CD14-positive monocyte (primary cell): Measurements from ENCODE around the gene NMNAT3. TPM values are rescaled to one million over a fixed set of nuclear protein-coding genes. Genes with fewer than 3 reads are reported as not detected.
A peak's percentile ranks its signal among the peaks of the same experiment; 100 is the strongest.

Source experiments
- DNase-seq, 3 donors: peaks; one replicate each; pipeline ENCODE4 v3.0.0-alpha.2; 2011 to 2022
- H2AFZ ChIP-seq: 2 replicates; pipeline ENCODE4 v1.6.0; 2012; ENCODE audit warnings: mild to moderate bottlenecking, low read depth, low read length, inconsistent platforms; ENCODE audit not compliant: insufficient read depth, poor library complexity, severe bottlenecking
- H3K27ac ChIP-seq, 2 donors: 1 replicate in 1 of 2; 2 replicates in 1 of 2; pipeline ENCODE4 v1.5.1; 2012 to 2013; ENCODE audit warnings: low read length in 2 of 2, control low read depth in 1 of 2, inconsistent platforms in 1 of 2, low read depth in 1 of 2, mild to moderate bottlenecking in 1 of 2
- H3K27me3 ChIP-seq, 2 donors: one replicate each; pipeline versions ENCODE4 v1.6.0 to v1.6.1; 2011 to 2013; ENCODE audit warnings: low read length in 2 of 2; ENCODE audit not compliant: control insufficient read depth in 2 of 2, insufficient read depth in 2 of 2
- H3K36me3 ChIP-seq, 2 donors: replicated peaks in 1 of 2; 1 replicate in 1 of 2; 2 replicates in 1 of 2; pipeline versions ENCODE4 v1.5.1 to v1.6.1; 2012 to 2013; ENCODE audit warnings: low read length in 2 of 2, control low read depth in 1 of 2, inconsistent platforms in 1 of 2, mild to moderate bottlenecking in 1 of 2; ENCODE audit not compliant: insufficient read depth in 2 of 2, control insufficient read depth in 1 of 2
- H3K4me1 ChIP-seq, 2 donors: 1 replicate in 1 of 2; 2 replicates in 1 of 2; pipeline versions ENCODE4 v1.5.1 to v1.6.1; 2012 to 2013; ENCODE audit warnings: low read length in 2 of 2, control low read depth in 1 of 2, inconsistent platforms in 1 of 2, mild to moderate bottlenecking in 1 of 2, moderate library complexity in 1 of 2; ENCODE audit not compliant: insufficient read depth in 2 of 2, control insufficient read depth in 1 of 2
- H3K4me2 ChIP-seq: replicated peaks from 2 replicates; pipeline ENCODE3; 2012; ENCODE audit warnings: low read length, moderate library complexity, mild to moderate bottlenecking; ENCODE audit not compliant: poor library complexity, severe bottlenecking; ENCODE audit errors: extremely low read depth
- H3K4me3 ChIP-seq, 3 experiments: fragments of 200-600 bp in 1 of 3; sonication (generic) in 1 of 3; replicated peaks in 1 of 3; 1 replicate in 2 of 3; 2 replicates in 1 of 3; pipeline ENCODE4 v1.5.1; 2011 to 2013; ENCODE audit warnings: low read length in 3 of 3, mild to moderate bottlenecking in 3 of 3, control low read depth in 2 of 3, low read depth in 2 of 3, inconsistent platforms in 1 of 3, moderate library complexity in 1 of 3
- H3K79me2 ChIP-seq: 2 replicates; pipeline ENCODE4 v1.6.0; 2012; ENCODE audit warnings: mild to moderate bottlenecking, control low read depth, inconsistent platforms, low read length, moderate library complexity; ENCODE audit not compliant: insufficient read depth
- H3K9ac ChIP-seq: 2 replicates; pipeline ENCODE4 v1.6.0; 2017; ENCODE audit warnings: low read length, mild to moderate bottlenecking; ENCODE audit not compliant: insufficient read depth, poor library complexity, severe bottlenecking
- H3K9me3 ChIP-seq, 2 donors: replicated peaks in 1 of 2; 1 replicate in 1 of 2; 2 replicates in 1 of 2; pipeline versions ENCODE4 v1.5.1 to v1.6.1; 2012 to 2013; ENCODE audit warnings: low read length in 2 of 2, control low read depth in 1 of 2; ENCODE audit not compliant: control insufficient read depth in 1 of 2, insufficient read depth in 1 of 2
- H4K20me1 ChIP-seq: 2 replicates; pipeline ENCODE4 v1.6.0; 2012; ENCODE audit warnings: mild to moderate bottlenecking, low read length, control low read depth, moderate library complexity; ENCODE audit not compliant: insufficient read depth
- H3K27ac Mint-ChIP-seq, 7 donors: one replicate each; pipeline ENCODE4 v1.8.0; 2020; ENCODE audit warnings: mild to moderate bottlenecking in 7 of 7, mixed read lengths in 7 of 7, moderate library complexity in 6 of 7, inconsistent platforms in 2 of 7
- H3K27me3 Mint-ChIP-seq, 3 donors: one replicate each; pipeline ENCODE4 v1.8.0; 2021 to 2022; ENCODE audit warnings: low read depth in 3 of 3, mild to moderate bottlenecking in 3 of 3, mixed read lengths in 3 of 3, moderate library complexity in 3 of 3, inconsistent platforms in 1 of 3
- H3K36me3 Mint-ChIP-seq, 2 donors: one replicate each; pipeline ENCODE4 v1.8.0; 2020; ENCODE audit warnings: mixed read lengths in 2 of 2, inconsistent platforms in 1 of 2, mild to moderate bottlenecking in 1 of 2
- H3K4me1 Mint-ChIP-seq: one replicate; pipeline ENCODE4 v1.8.0; 2020; ENCODE audit warnings: mild to moderate bottlenecking, mixed read lengths
- H3K4me3 Mint-ChIP-seq, 2 donors: one replicate each; pipeline ENCODE4 v1.8.0; 2020; ENCODE audit warnings: mild to moderate bottlenecking in 2 of 2, mixed read lengths in 2 of 2, moderate library complexity in 1 of 2
- H3K9me3 Mint-ChIP-seq, 7 donors: one replicate each; pipeline ENCODE4 v1.8.0; 2020 to 2022; ENCODE audit warnings: mixed read lengths in 7 of 7, mild to moderate bottlenecking in 6 of 7, moderate library complexity in 6 of 7, inconsistent platforms in 2 of 7
- WGBS: methylation state at CpG from one replicate; pipeline ENCODE4 v1.1.5; 2013; ENCODE audit warnings: missing lambda C conversion rate; ENCODE audit not compliant: insufficient coverage; 5-methylcytosine and 5-hydroxymethylcytosine counted together
- intact Hi-C, 2 donors: fragments of 100-400 bp; cut with micrococcal nuclease; formaldehyde crosslinking; loops; one replicate each; pipeline versions ENCODE4 v1.15.0 to v1.15.1; 2023
- polyA plus RNA-seq, 3 donors: library from polyadenylated mRNA; depleted of rRNA in 1 of 3; unstranded in 2 of 3; stranded (reverse) in 1 of 3; fragments of 300-500 nt in 2 of 3; fragments of >200 nt in 1 of 3; fragmentation: Illumina TruSeq in 2 of 3; gene quantifications; 1 replicate in 2 of 3; 2 replicates in 1 of 3; pipeline ENCODE4 v1.2.3, GENCODE V29; 2012 to 2021
- TF ChIP-seq, protein P1 (sequence below): fragments of 200-600 bp; IDR thresholded peaks from one replicate; pipeline ENCODE4 v1.8.0; 2022; ENCODE audit warnings: antibody characterized with exemption, mild to moderate bottlenecking

The NMNAT3 gene
- polyA plus RNA-seq, 3 donors = 1.4 to 5.7 (median 2.9) TPM

DNA sequence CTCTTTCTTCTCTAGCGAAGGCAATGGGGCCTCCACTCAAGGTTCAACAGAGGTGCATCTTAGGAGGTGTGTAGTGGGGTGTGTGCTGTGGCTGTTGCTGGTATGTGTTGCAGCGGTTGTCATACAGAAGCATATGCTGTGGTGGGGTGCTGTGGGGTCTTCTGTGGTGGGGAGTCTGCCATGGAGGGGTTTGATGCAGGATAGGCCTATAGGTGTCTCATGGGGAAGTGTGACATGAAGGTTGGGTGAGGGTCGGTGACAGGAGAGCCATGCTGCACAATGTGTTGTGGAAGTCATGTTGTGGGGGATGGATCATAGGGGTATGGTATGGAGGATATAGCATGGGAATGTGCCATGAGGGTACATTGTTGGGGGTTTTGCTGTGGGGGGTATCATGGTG lies 20.3 kb downstream of the NMNAT3 start:
- Mint-ChIP-seq H3K27me3 (peaks cover 0 to 2% (median 1%) of the 10 kb centered on the region in 3 donors), H3K36me3 (peaks cover 2 to 13% of the 10 kb centered on the region in 2 donors), H3K27ac (peak overlapping the region in 1 of 7 donors; percentile 43), H3K4me1 (peaks cover 10% of the 10 kb centered on the region), H3K4me3 (no peak overlapping the region), H3K9me3 (no peaks in the 10 kb centered on the region)
- Histone ChIP-seq H3K79me2 (no peaks in the 10 kb centered on the region), H3K27ac (no peak overlapping the region), H2AFZ (no peak overlapping the region), H3K9me3 (no peaks in the 10 kb centered on the region), H3K27me3 (no peaks in the 10 kb centered on the region), H3K4me2 (no peak overlapping the region), H4K20me1 (no peaks in the 10 kb centered on the region), H3K4me3 (no peak overlapping the region), H3K9ac (no peak overlapping the region), H3K36me3 (no peaks in the 10 kb centered on the region), H3K4me1 (peaks cover 0 to 3% of the 10 kb centered on the region in 2 donors)
- DNase-seq = no peak
- intact Hi-C loops = no loop called here
- TF ChIP-seq, protein P1, sequence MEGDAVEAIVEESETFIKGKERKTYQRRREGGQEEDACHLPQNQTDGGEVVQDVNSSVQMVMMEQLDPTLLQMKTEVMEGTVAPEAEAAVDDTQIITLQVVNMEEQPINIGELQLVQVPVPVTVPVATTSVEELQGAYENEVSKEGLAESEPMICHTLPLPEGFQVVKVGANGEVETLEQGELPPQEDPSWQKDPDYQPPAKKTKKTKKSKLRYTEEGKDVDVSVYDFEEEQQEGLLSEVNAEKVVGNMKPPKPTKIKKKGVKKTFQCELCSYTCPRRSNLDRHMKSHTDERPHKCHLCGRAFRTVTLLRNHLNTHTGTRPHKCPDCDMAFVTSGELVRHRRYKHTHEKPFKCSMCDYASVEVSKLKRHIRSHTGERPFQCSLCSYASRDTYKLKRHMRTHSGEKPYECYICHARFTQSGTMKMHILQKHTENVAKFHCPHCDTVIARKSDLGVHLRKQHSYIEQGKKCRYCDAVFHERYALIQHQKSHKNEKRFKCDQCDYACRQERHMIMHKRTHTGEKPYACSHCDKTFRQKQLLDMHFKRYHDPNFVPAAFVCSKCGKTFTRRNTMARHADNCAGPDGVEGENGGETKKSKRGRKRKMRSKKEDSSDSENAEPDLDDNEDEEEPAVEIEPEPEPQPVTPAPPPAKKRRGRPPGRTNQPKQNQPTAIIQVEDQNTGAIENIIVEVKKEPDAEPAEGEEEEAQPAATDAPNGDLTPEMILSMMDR = no peak
- 98% methylated on average over 3 of the region's 3 CpGs for WGBS

DNA sequence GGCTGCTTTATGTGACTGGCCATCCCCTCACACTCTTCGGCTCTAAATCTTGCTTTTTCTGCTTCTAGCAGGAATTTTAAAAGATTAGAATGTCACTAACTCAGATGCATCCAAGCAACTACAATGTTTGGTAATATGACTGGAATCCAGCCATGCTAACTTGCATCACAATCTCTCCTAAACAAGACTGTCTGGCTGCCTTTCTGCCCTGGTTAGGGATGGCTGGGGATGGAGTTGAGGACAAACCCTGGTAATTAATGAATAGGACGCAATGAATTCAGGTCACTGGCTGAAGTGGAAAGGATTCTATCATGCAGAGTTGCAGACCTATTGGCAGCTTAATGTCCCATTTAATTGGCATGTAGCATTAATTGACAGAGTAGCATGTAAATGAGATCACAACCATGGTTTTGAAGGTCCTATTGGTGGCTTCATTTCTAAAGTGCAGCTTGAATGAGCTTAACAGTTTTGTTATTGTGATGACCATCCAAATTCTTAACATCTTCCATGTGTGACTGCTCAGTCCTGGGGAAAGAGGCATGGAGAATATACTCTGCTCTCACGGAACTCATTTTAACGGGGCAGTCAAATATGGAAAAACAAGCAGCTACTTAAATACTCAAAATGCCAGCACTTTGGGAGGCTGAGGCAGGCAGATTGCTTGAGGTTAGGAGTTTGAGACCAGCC lies 21.7 kb downstream of the NMNAT3 start:
- H3K27ac ChIP-seq = no peak overlapping the region
- WGBS = 100% methylated on average over 1 of the region's 4 CpGs
- no peaks in the 10 kb centered on the region for H3K9me3 ChIP-seq
- no peak overlapping the region for H3K4me3 ChIP-seq
- Mint-ChIP-seq H3K9me3 (no peaks in the 10 kb centered on the region), H3K36me3 (peaks cover 2 to 5% of the 10 kb centered on the region in 2 donors), H3K27ac (no peak overlapping the region), H3K27me3 (peaks cover 0 to 2% (median 1%) of the 10 kb centered on the region in 3 donors), H3K4me1 (peaks cover 20% of the 10 kb centered on the region), H3K4me3 (no peak overlapping the region)
- no peak overlapping the region for H3K4me2 ChIP-seq
- H3K4me1 ChIP-seq = peaks cover 0 to 3% of the 10 kb centered on the region in 2 donors
- TF ChIP-seq, protein P1 = no peak
- H2AFZ ChIP-seq = no peak overlapping the region
- H3K27me3 ChIP-seq = no peaks in the 10 kb centered on the region
- no peaks in the 10 kb centered on the region for H3K79me2 ChIP-seq
- intact Hi-C loops = no loop called here
- no peak overlapping the region for H3K9ac ChIP-seq
- H4K20me1 ChIP-seq = no peaks in the 10 kb centered on the region
- DNase-seq = no peak
- no peaks in the 10 kb centered on the region for H3K36me3 ChIP-seq
